ENCODE measurements around the gene PNPLA7. TPM values are rescaled to one million over a fixed set of nuclear protein-coding genes. Genes with fewer than 3 reads are reported as not detected.

Gene PNPLA7
- total and polyA plus RNA-seq, 3 donors from 2014 or later, result 4.2 to 17.8 (median 10.9) TPM

GRCh38 chr9:137441935-137442321 lies 108.3 kb downstream of the PNPLA7 start:
- Histone ChIP-seq H3K27ac (no peak overlapping the region), H3K36me3 (ENCODE audit: low read depth, missing control alignments) (no peaks in the 10 kb centered on the region), H3K4me1 (no peaks in the 10 kb centered on the region), H3K4me3 (peak overlapping the region; percentile 22 to 60), H3K9me3 (no peaks in the 10 kb centered on the region), H3K27me3 (no peaks in the 10 kb centered on the region)
- no peak for DNase-seq
- 12 to 20% methylated on average over 7 of the region's 7 CpGs for WGBS, 2 donors
- intact Hi-C loops (cut with DNase I; ENCODE audit: low total_unique reads), result no loop called here
- no peak for TF ChIP-seq POLR2A (IDR thresholded peaks at IDR 0.05)
- TF ChIP-seq, protein P1, sequence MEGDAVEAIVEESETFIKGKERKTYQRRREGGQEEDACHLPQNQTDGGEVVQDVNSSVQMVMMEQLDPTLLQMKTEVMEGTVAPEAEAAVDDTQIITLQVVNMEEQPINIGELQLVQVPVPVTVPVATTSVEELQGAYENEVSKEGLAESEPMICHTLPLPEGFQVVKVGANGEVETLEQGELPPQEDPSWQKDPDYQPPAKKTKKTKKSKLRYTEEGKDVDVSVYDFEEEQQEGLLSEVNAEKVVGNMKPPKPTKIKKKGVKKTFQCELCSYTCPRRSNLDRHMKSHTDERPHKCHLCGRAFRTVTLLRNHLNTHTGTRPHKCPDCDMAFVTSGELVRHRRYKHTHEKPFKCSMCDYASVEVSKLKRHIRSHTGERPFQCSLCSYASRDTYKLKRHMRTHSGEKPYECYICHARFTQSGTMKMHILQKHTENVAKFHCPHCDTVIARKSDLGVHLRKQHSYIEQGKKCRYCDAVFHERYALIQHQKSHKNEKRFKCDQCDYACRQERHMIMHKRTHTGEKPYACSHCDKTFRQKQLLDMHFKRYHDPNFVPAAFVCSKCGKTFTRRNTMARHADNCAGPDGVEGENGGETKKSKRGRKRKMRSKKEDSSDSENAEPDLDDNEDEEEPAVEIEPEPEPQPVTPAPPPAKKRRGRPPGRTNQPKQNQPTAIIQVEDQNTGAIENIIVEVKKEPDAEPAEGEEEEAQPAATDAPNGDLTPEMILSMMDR (IDR thresholded peaks at IDR 0.05), result no peak

GRCh38 chr9:137441289-137441934 lies 108.8 kb downstream of the PNPLA7 start, which contains the start of gene ENTPD8:
TSS of gene ENTPD8 (minus strand) at chr9:137441357. CDS start at chr9:137438285, 3,072 bp downstream.
- Histone ChIP-seq H3K9me3 (no peaks in the 10 kb centered on the region), H3K4me3 (peak within 1 kb of the TSS; percentile 22 to 60), H3K4me1 (no peaks in the 10 kb centered on the region), H3K27me3 (no peaks in the 10 kb centered on the region), H3K36me3 (ENCODE audit: low read depth, missing control alignments) (no peaks in the 10 kb centered on the region), H3K27ac (no peak within 1 kb of the TSS)
- 0 to 1% methylated on average over 1 to 28 of the region's 62 CpGs for WGBS, 2 donors
- intact Hi-C loops (cut with DNase I; ENCODE audit: low total_unique reads), result no loop called here
- no peak for TF ChIP-seq POLR2A (IDR thresholded peaks at IDR 0.05)
- TF ChIP-seq, protein P1 (IDR thresholded peaks at IDR 0.05), result no peak
- no peak for DNase-seq

DNA sequence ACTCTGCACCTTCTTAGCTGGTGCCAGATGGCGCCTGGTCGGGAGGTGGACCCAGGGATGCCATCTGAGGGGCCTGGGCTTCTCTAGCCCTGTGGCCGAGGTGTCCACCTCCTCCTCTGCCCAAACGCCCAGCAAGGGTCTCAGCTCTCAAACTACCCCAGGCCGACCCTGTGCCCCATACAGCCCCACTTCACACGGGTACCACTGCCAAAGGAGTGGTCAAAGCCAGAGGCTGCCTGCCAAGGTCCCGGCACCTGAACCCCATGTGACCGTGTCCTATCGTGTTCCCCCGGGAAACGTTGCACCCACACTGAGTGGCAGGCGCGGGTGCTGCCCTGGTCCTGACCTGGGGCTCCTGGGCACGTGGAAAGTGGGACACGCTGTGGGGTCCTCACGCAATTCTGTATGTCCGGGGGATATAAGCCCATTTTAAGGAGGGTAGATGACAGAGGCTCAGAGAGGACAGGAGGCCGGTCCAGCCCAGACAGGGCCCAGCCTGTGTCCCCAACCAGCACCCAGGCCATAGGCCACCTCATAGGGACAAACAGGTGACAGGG lies 111.0 kb downstream of the PNPLA7 start:
- intact Hi-C loops (cut with DNase I; ENCODE audit: low total_unique reads), result no loop called here
- WGBS, 2 donors, result 75 to 78% methylated on average over 9 to 18 of the region's 18 CpGs

DNA sequence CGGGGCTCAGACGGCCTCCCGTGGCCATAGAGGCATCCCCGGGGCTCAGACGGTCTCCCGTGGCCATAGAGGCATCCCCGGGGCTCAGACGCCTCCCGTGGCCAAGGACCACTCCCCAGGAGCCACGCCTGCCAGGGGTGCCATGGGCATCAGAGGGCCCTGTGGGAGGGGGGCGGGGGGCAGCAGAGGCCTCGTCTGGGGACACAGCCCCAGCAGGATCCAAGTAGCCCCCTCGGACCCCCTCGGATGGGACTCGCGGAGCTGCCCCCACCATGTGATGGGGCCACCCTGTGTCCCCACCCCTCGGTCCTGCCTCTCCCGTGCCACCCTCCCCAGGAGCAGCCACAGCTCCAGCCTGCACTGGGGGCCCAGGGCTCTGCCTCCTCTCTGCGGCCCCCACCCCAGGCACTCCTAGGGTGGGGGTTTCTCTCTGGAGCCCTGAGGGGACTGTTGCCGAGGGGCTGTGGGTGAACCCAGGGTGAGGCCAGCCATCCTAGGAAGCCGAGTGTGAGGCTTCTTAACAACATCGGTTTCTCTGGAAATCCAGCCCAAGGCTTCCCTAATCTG lies 111.5 kb downstream of the PNPLA7 start:
- 40 to 78% methylated on average over 1 to 18 of the region's 22 CpGs for WGBS, 2 donors
- intact Hi-C loops (cut with DNase I; ENCODE audit: low total_unique reads), result no loop called here
- no peak for TF ChIP-seq POLR2A (IDR thresholded peaks at IDR 0.05)
- TF ChIP-seq, protein P1 (IDR thresholded peaks at IDR 0.05), result no peak
- Histone ChIP-seq H3K27ac (no peak overlapping the region), H3K9me3 (no peaks in the 10 kb centered on the region), H3K4me1 (peaks cover 7% of the 10 kb centered on the region), H3K36me3 (ENCODE audit: low read depth, missing control alignments) (no peaks in the 10 kb centered on the region), H3K27me3 (no peaks in the 10 kb centered on the region), H3K4me3 (no peak overlapping the region)
- no peak for DNase-seq

More for the DNA sequence above, 111.0 kb downstream of the PNPLA7 start:
- no peaks in the 10 kb centered on the region for H3K27me3 ChIP-seq
- no peaks in the 10 kb centered on the region for H3K9me3 ChIP-seq
- no peak for TF ChIP-seq POLR2A (IDR thresholded peaks at IDR 0.05)
- TF ChIP-seq, protein P1 (IDR thresholded peaks at IDR 0.05), result no peak
- no peak for DNase-seq
- no peak overlapping the region for H3K4me3 ChIP-seq
- no peaks in the 10 kb centered on the region for H3K36me3 ChIP-seq (ENCODE audit: low read depth, missing control alignments)
- peaks cover 7% of the 10 kb centered on the region for H3K4me1 ChIP-seq
- no peak overlapping the region for H3K27ac ChIP-seq
